Muscle layer of duodenum (tissue), 2 donors: Measurements from ENCODE around the gene NFXL1.

Experiments used
- H3K27ac ChIP-seq: one replicate; pipeline ENCODE4 v1.7.0; 2013; ENCODE audit warnings: mild to moderate bottlenecking, low read length
- H3K27me3 ChIP-seq: one replicate; pipeline ENCODE4 v1.7.0; 2013; ENCODE audit warnings: low read depth, mild to moderate bottlenecking, control low read depth, low read length
- H3K36me3 ChIP-seq, 2 donors: one replicate each; pipeline ENCODE4 v1.7.0; 2013; ENCODE audit warnings: low read length in 2 of 2, control low read depth in 1 of 2, mild to moderate bottlenecking in 1 of 2; ENCODE audit not compliant: insufficient read depth in 2 of 2, control insufficient read depth in 1 of 2
- H3K4me1 ChIP-seq, 2 donors: one replicate each; pipeline ENCODE4 v1.7.0; 2013; ENCODE audit warnings: low read length in 2 of 2, mild to moderate bottlenecking in 2 of 2, control low read depth in 1 of 2, moderate library complexity in 1 of 2; ENCODE audit not compliant: insufficient read depth in 2 of 2, control insufficient read depth in 1 of 2
- H3K4me3 ChIP-seq, 2 donors: one replicate each; pipeline ENCODE4 v1.7.0; 2013; ENCODE audit warnings: low read length in 2 of 2, low read depth in 1 of 2, mild to moderate bottlenecking in 1 of 2
- H3K9me3 ChIP-seq, 2 donors: one replicate each; pipeline ENCODE4 v1.7.0; 2013; ENCODE audit warnings: low read length in 2 of 2, control low read depth in 1 of 2, mild to moderate bottlenecking in 1 of 2; ENCODE audit not compliant: control insufficient read depth in 1 of 2
- donor health status: healthy.

Gene NFXL1

GRCh38 chr4:47801481-47802002 is 112.8 kb downstream of the NFXL1 start:
- Histone ChIP-seq H3K27me3 (peaks cover 5% of the 10 kb centered on the region), H3K27ac (no peak overlapping the region), H3K4me1 (no peaks in the 10 kb centered on the region), H3K36me3 (no peaks in the 10 kb centered on the region), H3K9me3 (no peaks in the 10 kb centered on the region), H3K4me3 (no peak overlapping the region)

GRCh38 chr4:47798165-47798564 is 116.2 kb downstream of the NFXL1 start:
- Histone ChIP-seq H3K4me1 (no peaks in the 10 kb centered on the region), H3K27ac (no peak overlapping the region), H3K4me3 (no peak overlapping the region), H3K27me3 (peaks cover 5% of the 10 kb centered on the region), H3K36me3 (no peaks in the 10 kb centered on the region), H3K9me3 (no peaks in the 10 kb centered on the region)
